SK-N-SH treated with all-trans-retinoic acid at 6 μM for 48 hours (cell line): ENCODE results near the gene DOHH.

Experiments
- CSDC2 ChIP-seq: fragments of 250-450 bp; sonication (Bioruptor Pico); IDR thresholded peaks from 2 replicates; pipeline ENCODE4 v1.5.0; 2020; ENCODE audit warnings: mild to moderate bottlenecking, moderate library complexity
- GLIS3 ChIP-seq: fragments of 250-450 bp; sonication (Bioruptor Pico); IDR thresholded peaks from 2 replicates; pipeline ENCODE4 v1.5.0; 2020; ENCODE audit warnings: mild to moderate bottlenecking, moderate library complexity
- RARB ChIP-seq: fragments of 250-450 bp; sonication (Bioruptor Pico); IDR thresholded peaks from 2 replicates; pipeline ENCODE4 v1.8.0; 2021; ENCODE audit warnings: mild to moderate bottlenecking, moderate library complexity
- SNAI2 ChIP-seq: fragments of 250-450 bp; sonication (Bioruptor Pico); IDR thresholded peaks from 2 replicates; pipeline ENCODE4 v1.5.0; 2020; ENCODE audit warnings: mild to moderate bottlenecking, moderate library complexity
- TOX ChIP-seq: fragments of 250-450 bp; sonication (Bioruptor Pico); IDR thresholded peaks from 2 replicates; pipeline ENCODE4 v1.8.0; 2021; ENCODE audit warnings: mild to moderate bottlenecking, moderate library complexity, borderline replicate concordance
- ZC3H10 ChIP-seq: fragments of 250-450 bp; sonication (Bioruptor Pico); IDR thresholded peaks from 2 replicates; pipeline ENCODE4 v1.5.1; 2021; ENCODE audit warnings: mild to moderate bottlenecking, moderate library complexity
- ZFP30 ChIP-seq: fragments of 450-650 bp; formaldehyde crosslinking; IDR thresholded peaks from 2 replicates; pipeline ENCODE4 v1.5.0; 2022; ENCODE audit warnings: mild to moderate bottlenecking, moderate library complexity
- TF ChIP-seq, protein P1 (sequence below): fragments of 250-450 bp; sonication (Bioruptor Pico); IDR thresholded peaks from 2 replicates; pipeline ENCODE4 v1.8.0; 2020; ENCODE audit warnings: mild to moderate bottlenecking, moderate library complexity, borderline replicate concordance
- TF ChIP-seq, protein P2 (sequence below): fragments of 250-450 bp; sonication (Bioruptor Pico); IDR thresholded peaks from 2 replicates; pipeline ENCODE4 v1.5.1; 2021; ENCODE audit warnings: mild to moderate bottlenecking, moderate library complexity

DNA sequence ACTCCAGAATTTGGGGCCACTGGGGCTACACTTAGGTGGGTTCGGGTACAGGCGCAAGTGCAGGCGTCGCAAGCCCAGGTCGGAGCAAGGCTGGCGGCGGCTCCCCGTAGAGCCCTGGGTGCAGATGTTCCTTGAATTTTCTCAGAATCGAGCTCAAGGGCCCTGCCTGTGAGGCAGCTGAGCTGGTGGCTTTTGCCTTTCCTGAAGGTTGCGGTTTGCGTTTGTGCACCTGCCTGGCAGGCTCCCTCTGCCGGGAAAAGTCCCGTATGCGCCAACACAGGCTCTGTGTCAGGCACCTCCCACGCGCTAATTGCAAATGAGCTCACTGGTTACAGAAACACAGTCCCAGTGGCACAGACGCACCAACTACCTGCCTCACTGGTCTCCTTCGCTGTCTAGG, 5.9 kb downstream of the DOHH start:
- TF ChIP-seq ZC3H10 (CRISPR knock-in tag) = no peak
- no peak for TF ChIP-seq ZFP30 (CRISPR knock-in tag)
- TF ChIP-seq RARB (CRISPR knock-in tag) = no peak
- no peak for TF ChIP-seq CSDC2 (CRISPR knock-in tag)
- no peak for TF ChIP-seq SNAI2 (CRISPR knock-in tag)
- TF ChIP-seq, protein P1, sequence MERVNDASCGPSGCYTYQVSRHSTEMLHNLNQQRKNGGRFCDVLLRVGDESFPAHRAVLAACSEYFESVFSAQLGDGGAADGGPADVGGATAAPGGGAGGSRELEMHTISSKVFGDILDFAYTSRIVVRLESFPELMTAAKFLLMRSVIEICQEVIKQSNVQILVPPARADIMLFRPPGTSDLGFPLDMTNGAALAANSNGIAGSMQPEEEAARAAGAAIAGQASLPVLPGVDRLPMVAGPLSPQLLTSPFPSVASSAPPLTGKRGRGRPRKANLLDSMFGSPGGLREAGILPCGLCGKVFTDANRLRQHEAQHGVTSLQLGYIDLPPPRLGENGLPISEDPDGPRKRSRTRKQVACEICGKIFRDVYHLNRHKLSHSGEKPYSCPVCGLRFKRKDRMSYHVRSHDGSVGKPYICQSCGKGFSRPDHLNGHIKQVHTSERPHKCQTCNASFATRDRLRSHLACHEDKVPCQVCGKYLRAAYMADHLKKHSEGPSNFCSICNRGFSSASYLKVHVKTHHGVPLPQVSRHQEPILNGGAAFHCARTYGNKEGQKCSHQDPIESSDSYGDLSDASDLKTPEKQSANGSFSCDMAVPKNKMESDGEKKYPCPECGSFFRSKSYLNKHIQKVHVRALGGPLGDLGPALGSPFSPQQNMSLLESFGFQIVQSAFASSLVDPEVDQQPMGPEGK = no peak
- TF ChIP-seq GLIS3 = no peak
- TF ChIP-seq TOX (CRISPR knock-in tag) = no peak
- TF ChIP-seq, protein P2, sequence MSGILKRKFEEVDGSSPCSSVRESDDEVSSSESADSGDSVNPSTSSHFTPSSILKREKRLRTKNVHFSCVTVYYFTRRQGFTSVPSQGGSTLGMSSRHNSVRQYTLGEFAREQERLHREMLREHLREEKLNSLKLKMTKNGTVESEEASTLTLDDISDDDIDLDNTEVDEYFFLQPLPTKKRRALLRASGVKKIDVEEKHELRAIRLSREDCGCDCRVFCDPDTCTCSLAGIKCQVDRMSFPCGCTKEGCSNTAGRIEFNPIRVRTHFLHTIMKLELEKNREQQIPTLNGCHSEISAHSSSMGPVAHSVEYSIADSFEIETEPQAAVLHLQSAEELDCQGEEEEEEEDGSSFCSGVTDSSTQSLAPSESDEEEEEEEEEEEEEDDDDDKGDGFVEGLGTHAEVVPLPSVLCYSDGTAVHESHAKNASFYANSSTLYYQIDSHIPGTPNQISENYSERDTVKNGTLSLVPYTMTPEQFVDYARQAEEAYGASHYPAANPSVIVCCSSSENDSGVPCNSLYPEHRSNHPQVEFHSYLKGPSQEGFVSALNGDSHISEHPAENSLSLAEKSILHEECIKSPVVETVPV (CRISPR knock-in tag) = no peak
